ENCODE data around the gene POLD2. TPM values are rescaled to one million over a fixed set of nuclear protein-coding genes. Genes with fewer than 3 reads are reported as not detected.

Gene POLD2
- total and polyA plus RNA-seq, 2 of the 8 experiments (the other 6 are each of a cell fraction or from before 2014, with no cell fraction given): 148 to 214 TPM

- ChIA-PET CTCF (ENCODE audit: partially characterized antibody) (interaction anchor here (0.5 to 2.7 kb wide), 5 partner anchors 9 to 432 kb away, joined by 3 to 15 read pairs (median 3); no protein-coding TSS in a partner anchor), POLR2A (ENCODE audit: partially characterized antibody) (interaction anchor here (1.4 to 5.5 kb wide), 2 partner anchors 11 to 38 kb away, joined by 3 to 48 read pairs; partner anchors contain the start of gene PGAM2)
- FAIRE-seq (no peak), DNase-seq (ENCODE audit: low read depth in 1 of 2, low spot score in 2 of 2) (no peak)
- no peak overlapping the region for H3K4me3 ChIP-seq (ENCODE audit: extremely low read depth in 1 of 4, insufficient read depth in 2 of 4, low read depth in 3 of 4, low read length in 4 of 4)
- H3K23me2 ChIP-seq (ENCODE audit: low read depth, low read length): no peaks in the 10 kb centered on the region
- H3K36me3 ChIP-seq (ENCODE audit: control insufficient read depth in 2 of 4, insufficient read depth in 4 of 4, low read length in 3 of 4): peaks cover 17 to 27% (median 18%) of the 10 kb centered on the region in 4 experiments
- H3K23ac ChIP-seq (ENCODE audit: insufficient read length): no peak overlapping the region
- no peak overlapping the region for H3K56ac ChIP-seq (replicated peaks; ENCODE audit: insufficient read length, low read depth, low read length)
- no peak overlapping the region for H4K91ac ChIP-seq (replicated peaks; ENCODE audit: insufficient read length, low read length)
- no peaks in the 10 kb centered on the region for H3K4me1 ChIP-seq (replicated peaks in 1 of 4; ENCODE audit: control insufficient read depth in 3 of 4, insufficient read depth in 4 of 4, low read length in 3 of 4)
- 89% methylated on average over 20 of the region's 20 CpGs; no CpG with 5 or more reads in 1 of the 2 experiments for WGBS, 2 experiments (ENCODE audit: extremely low coverage in 1 of 2, insufficient coverage in 1 of 2, insufficient read length in 1 of 2, insufficient replicate concordance in 2 of 2, low coverage in 1 of 2, low lambda C conversion rate in 2 of 2, missing lambda C conversion rate in 1 of 2)
- H2AFZ ChIP-seq (ENCODE audit: low read length): no peak overlapping the region
- no peaks in the 10 kb centered on the region for H3K79me2 ChIP-seq (ENCODE audit: control insufficient read depth in 1 of 2, insufficient read depth in 2 of 2, low read length in 2 of 2)
- H4K5ac ChIP-seq (ENCODE audit: insufficient read length, low read depth, low read length): no peak overlapping the region
- no peaks in the 10 kb centered on the region for H3K79me1 ChIP-seq (ENCODE audit: low read depth, low read length)
- H2BK5ac ChIP-seq (ENCODE audit: low read depth, low read length): no peak overlapping the region
- TF ChIP-seq EP300 (IDR thresholded peaks at IDR 0.05; ENCODE audit: borderline replicate concordance in 1 of 2, low read depth in 2 of 2, low read length in 2 of 2): no peak
- no peak for TF ChIP-seq CREB1 (IDR thresholded peaks at IDR 0.05)
- no peak for TF ChIP-seq GTF2F1 (IDR thresholded peaks at IDR 0.05; ENCODE audit: borderline replicate concordance, low read depth, low read length)
- TF ChIP-seq POU5F1 (IDR thresholded peaks at IDR 0.05; ENCODE audit: low read depth, low read length): no peak
- no peak for TF ChIP-seq HDAC6 (IDR thresholded peaks at IDR 0.05; ENCODE audit: low read depth, low read length)
- H3K18ac ChIP-seq (ENCODE audit: extremely low read depth, low read length): no peak overlapping the region
- peaks cover 0 to 8% of the 10 kb centered on the region in 2 experiments for H4K20me1 ChIP-seq (replicated peaks in 1 of 2; ENCODE audit: control insufficient read depth in 1 of 2, insufficient read depth in 2 of 2, low read length in 2 of 2)
- H2AK5ac ChIP-seq (ENCODE audit: low read depth, low read length): no peak overlapping the region
- no peak overlapping the region for H4K8ac ChIP-seq (ENCODE audit: extremely low read depth, insufficient read depth, low read length)
- H3K27me3 ChIP-seq (replicated peaks in 1 of 4; ENCODE audit: control insufficient read depth in 3 of 4, extremely low read depth in 1 of 4, insufficient read depth in 3 of 4, low read length in 3 of 4): no peaks in the 10 kb centered on the region
- H3K4me2 ChIP-seq (ENCODE audit: insufficient read depth in 1 of 2, low read depth in 2 of 2, low read length in 2 of 2): no peak overlapping the region
- H2BK12ac ChIP-seq (ENCODE audit: low read depth, low read length): no peak overlapping the region
- H3K9ac ChIP-seq (replicated peaks in 1 of 4; ENCODE audit: extremely low read depth in 1 of 4, low read depth in 3 of 4, low read length in 3 of 4): no peak overlapping the region
- H3K9me3 ChIP-seq (ENCODE audit: insufficient read depth in 2 of 2, low read depth in 1 of 2, low read length in 1 of 2): no peaks in the 10 kb centered on the region
- no peak overlapping the region for H2BK20ac ChIP-seq (ENCODE audit: low read length)
- H3K27ac ChIP-seq (ENCODE audit: low read depth, low read length): no peak overlapping the region
- no peak overlapping the region for H3K14ac ChIP-seq (ENCODE audit: insufficient read length)
- H3K4ac ChIP-seq (replicated peaks; ENCODE audit: insufficient read length, low read depth, low read length): no peak overlapping the region
- no peak overlapping the region for H2BK15ac ChIP-seq (ENCODE audit: low read length)
- no peak overlapping the region for H2BK120ac ChIP-seq (replicated peaks; ENCODE audit: low read depth, low read length)
These were observed 47.0 kb downstream of the POLD2 start for GRCh38 chr7:44076101-44076895.

All from H1 (cell line).